GM18517 (cell line): ENCODE results near the gene NPTXR.

Experiments
- ATAC-seq: cut with Tn5 transposase; IDR thresholded peaks from one replicate; pipeline ENCODE4 v1.9.1; 2021; ENCODE audit warnings: mild to moderate bottlenecking, moderate library complexity; ENCODE audit not compliant: unreplicated experiment

The NPTXR gene

GRCh38 chr22:38853196-38853651, 9.4 kb upstream of the NPTXR start:
- ATAC-seq, result no peak

GRCh38 chr22:38852522-38852921, 8.7 kb upstream of the NPTXR start:
- ATAC-seq, result no peak

- ATAC-seq, result no peak
Observed at GRCh38 chr22:38850941-38851849, 7.4 kb upstream of the NPTXR start.

- ATAC-seq, result no peak
Observed at GRCh38 chr22:38850399-38850798, 6.6 kb upstream of the NPTXR start.

DNA sequence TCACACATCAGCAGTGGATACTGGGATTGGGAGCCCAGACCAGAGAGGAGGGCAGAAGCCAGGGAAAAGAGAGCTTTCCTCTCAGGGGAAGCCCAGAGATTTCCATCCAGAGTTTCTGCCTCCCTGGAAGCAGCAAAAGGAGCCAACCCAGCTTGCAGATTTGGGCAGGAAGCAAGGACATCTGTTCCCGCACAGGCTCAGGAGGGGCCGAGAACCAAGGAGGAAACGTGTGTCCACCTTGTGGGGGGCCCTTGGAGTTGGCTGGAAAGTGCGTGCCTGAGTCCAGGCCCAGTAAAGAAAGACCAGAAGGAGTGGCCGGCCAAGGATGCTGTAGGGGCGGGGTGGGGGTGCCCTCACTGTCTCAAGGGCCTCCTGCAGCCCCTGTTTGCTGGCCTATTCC, 6.0 kb upstream of the NPTXR start:
- no peak for ATAC-seq

DNA sequence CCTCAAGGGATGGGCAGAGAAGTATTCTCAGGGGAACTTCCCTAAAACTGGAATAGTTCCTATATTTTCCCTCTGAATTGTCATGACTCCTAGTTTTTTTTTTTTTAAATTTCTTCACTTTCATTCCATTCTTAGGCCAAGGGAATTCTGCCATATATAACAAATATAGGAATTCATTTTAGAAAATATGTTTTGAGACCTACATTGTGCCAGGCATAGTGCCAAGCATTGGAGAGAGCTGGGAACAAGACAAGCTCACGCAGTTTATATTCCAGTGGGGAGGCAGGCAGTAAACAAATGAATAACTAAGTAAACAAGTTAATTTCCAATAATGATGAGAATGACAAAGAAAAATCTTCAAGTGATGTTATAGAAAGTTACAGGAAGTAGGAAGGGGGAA, 2.6 kb upstream of the NPTXR start:
- ATAC-seq, result no peak

- ATAC-seq, result no peak
Observed at GRCh38 chr22:38845004-38845740, 1.3 kb upstream of the NPTXR start.

GRCh38 chr22:38844315-38845003, 631 bp upstream of the NPTXR start:
- ATAC-seq, result no peak

DNA sequence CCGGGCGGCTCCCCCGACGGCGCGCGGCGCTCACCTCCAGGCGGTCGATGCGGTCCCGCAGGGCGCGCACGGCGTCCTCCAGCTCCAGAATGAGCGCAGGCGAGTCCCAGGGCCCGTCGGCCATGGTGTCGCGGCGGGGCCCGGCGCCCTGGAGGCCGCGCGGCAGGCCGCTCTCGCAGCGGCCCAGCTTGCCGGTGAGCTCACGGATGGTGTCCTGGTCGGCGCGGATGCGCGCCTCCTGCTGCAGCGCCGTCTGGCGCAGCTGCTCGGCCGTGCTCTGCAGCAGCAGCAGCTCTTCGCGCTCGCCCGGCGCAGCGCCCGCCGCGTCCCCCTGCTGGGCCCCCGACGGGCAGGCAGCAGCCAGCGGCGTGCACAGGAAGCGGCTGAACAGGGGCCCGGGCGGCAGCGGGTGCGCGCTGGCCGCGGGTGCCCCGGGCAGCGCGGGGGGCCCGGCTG, 599 bp downstream of the NPTXR start:
- ATAC-seq, result no peak

- no peak for ATAC-seq
Observed at GRCh38 chr22:38842512-38843200, 1.2 kb downstream of the NPTXR start.

GRCh38 chr22:38841635-38842034, 2.2 kb downstream of the NPTXR start:
- ATAC-seq, result no peak

DNA sequence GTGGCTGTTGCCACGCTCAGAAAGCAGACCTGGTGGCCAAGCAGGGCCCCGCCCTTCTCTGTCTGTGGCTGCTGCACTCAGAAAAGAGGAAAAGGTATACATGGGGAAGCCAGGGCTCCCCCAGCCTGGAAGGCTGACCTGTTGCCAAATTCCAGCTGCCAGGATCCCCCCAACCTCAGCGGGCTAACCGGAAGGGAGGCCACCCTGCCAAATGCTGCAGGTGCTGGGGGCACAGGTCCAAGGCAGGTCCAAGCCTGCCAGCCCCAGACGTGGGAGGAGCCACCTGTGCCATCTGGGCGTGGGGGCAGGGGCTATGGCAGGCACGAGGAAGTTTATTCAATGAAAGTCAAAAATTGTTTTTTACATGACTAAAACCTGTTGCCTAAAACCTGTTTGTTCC, 2.6 kb downstream of the NPTXR start:
- ATAC-seq, result no peak

DNA sequence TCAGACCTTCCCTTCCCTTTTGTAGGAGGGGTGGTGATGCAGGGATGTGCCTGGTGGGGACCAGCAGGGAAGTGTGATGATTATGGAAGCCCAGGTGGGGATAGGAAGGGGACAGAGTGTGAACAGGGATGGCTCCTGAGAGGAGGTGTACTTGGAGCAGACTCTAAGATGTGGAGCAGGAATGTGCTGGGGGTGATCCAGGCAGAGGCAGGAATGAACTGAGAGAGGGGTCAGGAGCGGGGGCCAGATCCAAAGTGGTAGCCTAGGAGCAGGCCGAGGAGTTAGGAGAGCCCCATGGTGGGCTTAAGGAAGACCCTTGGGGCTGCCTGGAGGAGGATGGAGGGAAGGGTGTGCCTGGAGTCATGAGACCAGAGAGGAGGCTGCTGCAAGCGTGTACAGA, 3.7 kb downstream of the NPTXR start:
- ATAC-seq, result no peak

DNA sequence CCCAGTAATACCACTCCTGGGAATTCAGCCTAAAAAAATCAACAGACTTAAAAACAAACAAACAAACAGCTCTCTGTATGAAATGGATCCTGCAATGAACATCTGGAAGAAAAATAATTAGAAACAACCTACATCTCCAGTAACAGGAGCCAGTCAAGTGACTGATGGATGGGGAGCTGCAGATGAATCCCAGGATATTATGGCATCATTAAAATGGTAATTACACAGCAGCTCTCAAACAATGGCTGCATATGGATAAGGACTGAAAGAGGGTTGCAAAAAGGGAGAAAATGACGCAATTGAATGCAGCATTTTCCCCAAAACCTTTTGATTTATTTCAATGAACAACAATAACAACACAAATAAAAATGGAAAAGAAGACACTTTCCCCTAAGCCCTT, 4.1 kb downstream of the NPTXR start:
- no peak for ATAC-seq

DNA sequence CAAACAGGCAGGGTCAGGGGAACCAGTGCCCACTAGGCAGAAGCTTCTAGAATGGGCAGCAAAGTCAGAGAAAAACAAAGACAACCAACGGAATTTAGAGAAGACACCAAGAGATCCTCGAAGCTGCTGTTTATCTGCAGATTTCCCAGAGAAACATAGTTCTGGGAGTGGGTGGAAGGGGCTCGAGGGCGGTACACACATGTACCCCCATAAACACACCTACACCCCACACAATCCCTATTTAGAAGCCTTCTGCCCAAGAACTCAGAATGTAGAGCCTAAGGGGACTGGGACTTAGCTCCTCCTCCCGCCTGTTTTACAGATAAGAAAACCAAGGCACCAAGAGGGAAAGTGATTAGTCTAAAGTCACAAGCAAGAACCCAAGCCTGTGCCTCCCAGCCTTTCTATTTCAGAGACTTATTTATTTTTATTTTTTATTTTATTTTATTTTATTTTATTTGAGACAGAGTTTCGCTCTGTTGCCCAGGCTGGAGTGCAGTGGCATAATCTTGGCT, 6.4 kb downstream of the NPTXR start:
- ATAC-seq, result no peak

- no peak for ATAC-seq
Observed at GRCh38 chr22:38835888-38836301, 7.9 kb downstream of the NPTXR start.

- ATAC-seq, result no peak
Observed at GRCh38 chr22:38834991-38835390, 8.8 kb downstream of the NPTXR start.

GRCh38 chr22:38834215-38834953, 9.4 kb downstream of the NPTXR start:
- ATAC-seq, result no peak

- no peak for ATAC-seq
Observed at GRCh38 chr22:38833061-38833460, 10.8 kb downstream of the NPTXR start.
